Activated B cell treated with CpG ODN at 0.5 μM for 24 hours (primary cell): ENCODE measurements around the gene TTC8. TPM values are rescaled to one million over a fixed set of nuclear protein-coding genes. Genes with fewer than 3 reads are reported as not detected.

Experiments used
- ATAC-seq: fragments of 200-7000 bp; cut with Tn5 transposase; one replicate; pipeline ENCODE4 v1.10.0; 2021; ENCODE audit warnings: low read depth, mild to moderate bottlenecking, moderate library complexity
- CTCF ChIA-PET: fragments of 350-600 bp; sonication (Branson Sonifier 250); formaldehyde crosslinking; loops from one replicate; lab custom pipeline; 2021; ENCODE audit warnings: antibody characterized with exemption; lab: Charles Lee
- POLR2A ChIA-PET: fragments of 350-600 bp; sonication (Branson Sonifier 250); formaldehyde crosslinking; loops from one replicate; lab custom pipeline; 2021; ENCODE audit warnings: antibody characterized with exemption; lab: Charles Lee
- DNase-seq: peaks from one replicate; pipeline ENCODE4 v3.0.0; 2022
- H3K27ac Mint-ChIP-seq: one replicate; pipeline ENCODE4 v1.8.0; 2020; ENCODE audit warnings: mixed read lengths
- H3K27me3 Mint-ChIP-seq: one replicate; pipeline ENCODE4 v1.8.0; 2021; ENCODE audit warnings: mixed read lengths
- H3K36me3 Mint-ChIP-seq: one replicate; pipeline ENCODE4 v1.8.0; 2021; ENCODE audit warnings: low read depth, mixed read lengths
- H3K4me1 Mint-ChIP-seq: one replicate; pipeline ENCODE4 v1.8.0; 2021; ENCODE audit warnings: mixed read lengths
- H3K4me3 Mint-ChIP-seq: one replicate; pipeline ENCODE4 v1.8.0; 2020; ENCODE audit warnings: mild to moderate bottlenecking, mixed read lengths
- H3K9me3 Mint-ChIP-seq: one replicate; pipeline ENCODE4 v1.8.0; 2020; ENCODE audit warnings: mixed read lengths
- intact Hi-C: fragments of 100-400 bp; cut with micrococcal nuclease; formaldehyde crosslinking; loops from one replicate; pipeline ENCODE4 v1.15.1; 2024
- total RNA-seq: library from RNA; stranded (reverse); gene quantifications from 2 replicates; pipeline ENCODE4 v1.2.3, GENCODE V29; 2022
- TF ChIP-seq, protein P1 (sequence below): fragments of 200-600 bp; IDR thresholded peaks from one replicate; pipeline ENCODE4 v1.8.0; 2022; ENCODE audit warnings: antibody characterized with exemption, mild to moderate bottlenecking

The TTC8 gene
- total RNA-seq, 1 donor from 2014 or later: 4.8 TPM

DNA sequence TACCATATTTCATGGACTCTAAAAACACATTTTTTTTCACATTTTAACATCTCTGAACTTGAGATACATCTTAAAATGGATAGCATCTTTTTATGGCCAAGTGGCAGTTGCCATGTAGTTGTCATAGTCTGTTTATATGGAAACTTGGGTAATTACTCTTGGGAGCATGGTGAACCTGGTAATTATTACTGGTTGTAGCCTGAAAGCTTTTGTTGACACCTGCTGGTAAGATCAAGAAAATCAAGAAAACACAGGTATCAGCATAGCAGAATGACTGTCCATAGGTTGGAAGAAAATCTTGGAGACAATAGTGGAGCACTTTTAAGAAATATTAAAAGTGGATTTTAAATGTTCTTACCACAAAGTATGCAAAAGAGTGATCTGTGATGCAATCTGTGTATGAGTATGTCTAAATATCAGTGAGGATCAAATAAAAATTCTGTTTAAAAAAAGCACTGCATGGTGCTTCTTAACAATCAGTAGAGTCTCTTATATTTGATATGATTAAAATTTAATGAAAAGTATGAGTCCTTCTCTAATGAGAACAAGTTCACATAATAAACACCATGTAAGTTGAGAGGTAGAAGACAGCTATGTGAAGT is 44.2 kb downstream of the TTC8 start:
- intact Hi-C loops: loop anchor here (1.0 kb wide), 1 partner anchor 201 kb away; no protein-coding TSS in a partner anchor
- Mint-ChIP-seq H3K4me3 (no peak overlapping the region), H3K9me3 (no peaks in the 10 kb centered on the region), H3K27ac (no peak overlapping the region), H3K36me3 (peaks cover 9% of the 10 kb centered on the region), H3K4me1 (no peaks in the 10 kb centered on the region), H3K27me3 (no peaks in the 10 kb centered on the region)
- POLR2A ChIA-PET: no interaction called here
- DNase-seq (no peak), ATAC-seq (no peak)
- CTCF ChIA-PET: interaction anchor here (0.7 to 3.3 kb wide), 2 partner anchors 10 to 201 kb away, joined by 3 to 31 read pairs; no protein-coding TSS in a partner anchor
- TF ChIP-seq, protein P1, sequence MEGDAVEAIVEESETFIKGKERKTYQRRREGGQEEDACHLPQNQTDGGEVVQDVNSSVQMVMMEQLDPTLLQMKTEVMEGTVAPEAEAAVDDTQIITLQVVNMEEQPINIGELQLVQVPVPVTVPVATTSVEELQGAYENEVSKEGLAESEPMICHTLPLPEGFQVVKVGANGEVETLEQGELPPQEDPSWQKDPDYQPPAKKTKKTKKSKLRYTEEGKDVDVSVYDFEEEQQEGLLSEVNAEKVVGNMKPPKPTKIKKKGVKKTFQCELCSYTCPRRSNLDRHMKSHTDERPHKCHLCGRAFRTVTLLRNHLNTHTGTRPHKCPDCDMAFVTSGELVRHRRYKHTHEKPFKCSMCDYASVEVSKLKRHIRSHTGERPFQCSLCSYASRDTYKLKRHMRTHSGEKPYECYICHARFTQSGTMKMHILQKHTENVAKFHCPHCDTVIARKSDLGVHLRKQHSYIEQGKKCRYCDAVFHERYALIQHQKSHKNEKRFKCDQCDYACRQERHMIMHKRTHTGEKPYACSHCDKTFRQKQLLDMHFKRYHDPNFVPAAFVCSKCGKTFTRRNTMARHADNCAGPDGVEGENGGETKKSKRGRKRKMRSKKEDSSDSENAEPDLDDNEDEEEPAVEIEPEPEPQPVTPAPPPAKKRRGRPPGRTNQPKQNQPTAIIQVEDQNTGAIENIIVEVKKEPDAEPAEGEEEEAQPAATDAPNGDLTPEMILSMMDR: no peak

DNA sequence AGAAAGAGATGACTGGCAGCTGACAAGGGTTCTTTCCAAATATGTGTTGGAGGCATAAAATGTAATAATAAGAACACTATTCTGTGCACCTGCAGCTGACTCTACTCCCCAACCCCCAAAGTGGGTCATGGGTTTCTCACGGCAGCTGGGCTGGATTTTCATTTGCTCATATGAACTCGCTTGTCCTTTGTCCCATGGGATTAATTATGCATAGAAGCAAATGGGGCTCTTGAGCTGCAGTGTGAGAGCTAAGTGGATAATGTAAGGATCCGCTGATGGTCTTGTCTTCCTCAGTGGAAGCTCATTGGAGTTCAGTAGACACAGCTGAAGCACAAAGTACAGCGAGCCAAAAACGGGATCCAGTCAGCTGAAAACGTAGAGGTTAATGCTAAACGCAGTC is 46.3 kb downstream of the TTC8 start:
- no peak overlapping the region for H3K27ac Mint-ChIP-seq
- TF ChIP-seq, protein P1: no peak
- no peaks in the 10 kb centered on the region for H3K9me3 Mint-ChIP-seq
- H3K4me1 Mint-ChIP-seq: no peaks in the 10 kb centered on the region
- CTCF ChIA-PET: interaction anchor here (1.0 kb wide), 1 partner anchor 98 kb away, joined by 3 read pairs; no protein-coding TSS in a partner anchor
- ATAC-seq (no peak), DNase-seq (no peak)
- H3K36me3 Mint-ChIP-seq: peaks cover 9% of the 10 kb centered on the region
- H3K4me3 Mint-ChIP-seq: no peak overlapping the region
- no peaks in the 10 kb centered on the region for H3K27me3 Mint-ChIP-seq
- intact Hi-C loops: no loop called here
- POLR2A ChIA-PET: no interaction called here

DNA sequence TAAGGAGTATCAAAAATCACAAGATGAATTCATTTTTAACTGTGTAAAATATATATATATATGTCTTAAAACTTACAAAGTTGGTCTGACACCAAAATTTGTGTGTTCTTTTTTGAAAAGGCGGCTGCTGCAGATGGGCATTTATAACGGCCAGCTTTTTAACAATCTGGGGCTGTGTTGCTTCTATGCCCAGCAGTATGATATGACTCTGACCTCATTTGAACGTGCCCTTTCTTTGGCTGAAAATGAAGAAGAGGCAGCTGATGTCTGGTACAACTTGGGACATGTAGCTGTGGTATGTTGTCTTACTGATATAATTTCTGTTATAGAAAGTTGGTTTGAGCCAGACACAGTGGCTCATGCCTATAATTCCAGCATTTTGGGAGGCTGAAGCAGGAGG is 47.0 kb downstream of the TTC8 start:
- ChIA-PET POLR2A (no interaction called here), CTCF (interaction anchor here (1.0 kb wide), 1 partner anchor 99 kb away, joined by 3 read pairs; no protein-coding TSS in a partner anchor)
- H3K4me3 Mint-ChIP-seq: no peak overlapping the region
- no peaks in the 10 kb centered on the region for H3K4me1 Mint-ChIP-seq
- DNase-seq: no peak
- ATAC-seq: no peak
- intact Hi-C loops: no loop called here
- H3K27me3 Mint-ChIP-seq: no peaks in the 10 kb centered on the region
- H3K36me3 Mint-ChIP-seq: peaks cover 9% of the 10 kb centered on the region
- TF ChIP-seq, protein P1: no peak
- H3K27ac Mint-ChIP-seq: no peak overlapping the region
- H3K9me3 Mint-ChIP-seq: no peaks in the 10 kb centered on the region

DNA sequence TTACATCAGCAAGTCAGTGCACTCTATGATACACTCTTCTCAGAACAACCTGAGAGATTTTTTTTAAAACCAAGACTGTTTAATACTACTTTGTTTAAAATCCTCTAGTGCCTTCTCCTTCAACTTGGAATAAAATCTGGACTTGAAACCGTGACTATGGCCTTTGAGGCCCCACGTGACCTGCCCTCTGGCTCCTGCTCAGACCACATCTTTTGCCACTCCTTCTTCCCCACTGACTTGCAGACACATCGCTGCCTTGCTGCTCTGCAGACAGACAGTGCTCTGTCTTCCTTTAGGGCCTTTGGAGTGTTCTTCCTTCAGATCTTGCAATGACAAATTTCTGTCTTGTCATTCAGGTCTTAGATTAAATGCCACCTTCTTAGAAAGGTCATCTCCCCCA is 48.5 kb downstream of the TTC8 start:
- TF ChIP-seq, protein P1: no peak
- H3K4me1 Mint-ChIP-seq: no peaks in the 10 kb centered on the region
- peaks cover 9% of the 10 kb centered on the region for H3K36me3 Mint-ChIP-seq
- no peaks in the 10 kb centered on the region for H3K27me3 Mint-ChIP-seq
- ChIA-PET CTCF (no interaction called here), POLR2A (no interaction called here)
- ATAC-seq (no peak), DNase-seq (no peak)
- H3K4me3 Mint-ChIP-seq: no peak overlapping the region
- intact Hi-C loops: no loop called here
- H3K27ac Mint-ChIP-seq: no peak overlapping the region
- no peaks in the 10 kb centered on the region for H3K9me3 Mint-ChIP-seq

DNA sequence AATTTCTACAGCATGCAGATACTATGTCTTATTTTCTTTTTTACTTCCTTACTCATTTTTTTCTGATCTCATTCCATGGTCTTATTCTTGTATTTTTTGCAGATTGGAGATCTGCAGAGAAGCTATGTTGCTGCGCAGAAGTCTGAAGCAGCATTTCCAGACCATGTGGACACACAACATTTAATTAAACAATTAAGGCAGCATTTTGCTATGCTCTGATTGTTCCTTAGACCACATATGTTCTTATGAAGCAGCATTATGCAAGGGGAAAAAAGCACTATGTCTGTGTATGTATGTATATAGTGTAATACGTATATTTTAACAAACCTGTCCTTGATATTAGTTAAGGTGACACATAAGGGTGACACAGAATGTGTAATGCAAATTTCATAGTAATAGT is 52.7 kb downstream of the TTC8 start:
- Mint-ChIP-seq H3K4me1 (no peaks in the 10 kb centered on the region), H3K36me3 (peaks cover 10% of the 10 kb centered on the region), H3K4me3 (no peak overlapping the region), H3K27ac (no peak overlapping the region), H3K9me3 (peaks cover 12% of the 10 kb centered on the region), H3K27me3 (no peaks in the 10 kb centered on the region)
- ChIA-PET POLR2A (no interaction called here), CTCF (no interaction called here)
- ATAC-seq (no peak), DNase-seq (no peak)
- TF ChIP-seq, protein P1: no peak
- intact Hi-C loops: no loop called here
